ENCODE data around the gene TEX53. TPM values are rescaled to one million over a fixed set of nuclear protein-coding genes. Genes with fewer than 3 reads are reported as not detected.
A peak's percentile ranks its signal among the peaks of the same experiment; 100 is the strongest.

TEX53 gene
- total RNA-seq, 1 donor from 2014 or later: not detected

- intact Hi-C loops (cut with micrococcal nuclease): no loop called here
- ATAC-seq: peak; percentile 57
- DNase-seq: no peak
Measured at GRCh38 chr9:114681594-114682332, 24.2 kb upstream of the TEX53 start, which contains the start of gene TEX48. TEX48 (minus strand) TSS chr9:114682192; CDS start chr9:114671723, 10,469 bp downstream.

GRCh38 chr9:114680259-114681001 is 22.8 kb upstream of the TEX53 start:
- no peak for ATAC-seq
- intact Hi-C loops (cut with micrococcal nuclease): no loop called here
- no peak for DNase-seq

DNA sequence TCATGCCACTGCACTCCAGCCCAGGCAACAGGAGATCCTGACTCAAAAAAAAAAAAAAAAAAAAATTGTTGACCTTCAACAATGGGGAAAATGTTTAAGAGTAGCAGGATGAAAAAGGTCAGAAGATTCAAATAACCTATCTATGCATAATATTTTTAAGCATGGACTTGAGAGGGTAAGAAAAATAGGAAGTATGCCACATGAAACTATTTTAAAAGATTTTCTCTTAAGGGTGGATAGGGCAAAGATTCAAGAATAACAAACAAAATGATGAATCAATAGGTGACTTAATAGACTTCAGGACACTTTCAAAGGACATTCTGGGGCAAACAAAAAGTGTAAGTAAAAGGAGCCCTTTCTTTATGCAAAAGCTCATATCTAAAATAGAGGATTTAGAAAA is 21.2 kb upstream of the TEX53 start:
- DNase-seq (no peak), ATAC-seq (no peak)
- intact Hi-C loops (cut with micrococcal nuclease): no loop called here

DNA sequence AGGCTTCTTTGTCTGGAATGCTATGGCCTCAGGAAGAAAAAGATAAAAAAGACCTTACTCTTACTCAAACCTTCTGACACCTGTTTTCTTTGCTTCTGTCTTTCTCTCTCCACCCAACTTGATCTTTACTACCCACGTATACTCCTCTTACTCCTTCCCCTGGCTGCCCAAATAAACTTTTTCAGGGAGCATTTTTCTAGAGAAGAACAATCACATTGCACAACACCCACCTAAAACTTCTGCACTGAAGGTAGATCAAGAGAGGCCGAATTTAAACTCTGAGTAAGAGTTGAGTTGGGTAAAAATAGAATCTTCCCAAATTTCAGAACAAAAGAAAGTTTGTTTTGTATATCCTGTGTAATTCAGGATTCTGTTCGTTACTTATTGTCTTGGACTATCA is 20.5 kb upstream of the TEX53 start:
- DNase-seq (no peak), ATAC-seq (no peak)
- intact Hi-C loops (cut with micrococcal nuclease): no loop called here

DNA sequence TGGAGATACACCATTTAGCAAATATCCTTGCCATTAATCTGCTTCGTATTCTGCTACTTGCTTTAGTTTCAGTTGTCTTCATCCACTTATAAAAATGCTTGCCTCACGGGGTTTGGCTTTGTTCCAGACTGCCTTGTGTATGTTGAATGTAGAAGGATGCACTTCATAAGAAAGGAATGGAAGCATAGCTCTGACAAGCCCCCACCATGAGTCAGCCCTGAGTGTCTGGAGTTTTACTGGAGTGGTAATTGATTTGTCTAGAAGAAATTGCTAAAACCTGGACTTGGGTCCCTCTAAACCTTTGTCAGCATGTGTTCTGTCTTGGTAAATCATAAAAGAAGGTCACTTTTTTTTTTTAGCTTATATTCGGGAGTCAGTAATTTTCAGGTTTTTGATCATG is 19.8 kb upstream of the TEX53 start:
- intact Hi-C loops (cut with micrococcal nuclease): no loop called here
- no peak for ATAC-seq
- no peak for DNase-seq

- DNase-seq: no peak
- intact Hi-C loops (cut with micrococcal nuclease): no loop called here
- ATAC-seq: no peak
Measured at GRCh38 chr9:114676901-114677300, 19.3 kb upstream of the TEX53 start.

GRCh38 chr9:114674798-114675540 is 17.4 kb upstream of the TEX53 start:
- DNase-seq (no peak), ATAC-seq (no peak)
- intact Hi-C loops (cut with micrococcal nuclease): no loop called here

DNA sequence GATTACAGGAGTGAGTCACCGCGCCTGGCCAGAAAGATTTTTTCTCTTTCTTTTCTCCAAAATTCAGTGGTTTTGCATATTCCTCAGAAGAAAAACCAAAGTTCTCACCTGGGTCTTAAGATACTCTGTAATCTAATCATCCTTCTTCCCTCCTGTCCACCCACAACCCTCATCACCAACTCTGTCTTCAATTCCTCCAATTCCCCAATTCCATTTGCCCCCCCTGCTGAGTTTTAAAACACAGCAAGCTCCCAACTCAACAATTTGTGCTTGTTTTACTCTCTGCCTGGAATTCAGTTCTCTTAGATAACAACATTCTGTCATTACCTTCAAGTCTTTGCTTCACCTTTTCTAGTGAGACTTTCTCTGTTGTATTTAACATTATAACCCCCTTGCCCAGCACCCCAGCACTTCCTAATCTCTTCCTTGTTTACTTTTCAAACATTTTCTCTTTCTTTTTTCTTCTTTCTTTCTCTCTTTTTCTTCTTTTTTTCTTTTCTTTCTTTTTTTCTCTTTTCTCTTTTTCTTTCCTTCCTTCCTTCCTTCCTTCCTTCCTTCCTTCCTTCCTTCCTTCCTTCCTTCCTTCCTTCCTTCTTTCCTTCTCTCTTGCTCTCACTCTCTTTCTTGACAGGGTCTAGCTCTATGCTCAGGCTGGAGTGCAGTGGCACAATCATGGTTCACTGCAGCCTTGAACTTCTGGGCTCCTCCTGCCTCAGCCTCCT is 16.6 kb upstream of the TEX53 start:
- intact Hi-C loops (cut with micrococcal nuclease): no loop called here
- DNase-seq (no peak), ATAC-seq (no peak)

GRCh38 chr9:114671605-114672004 is 14.0 kb upstream of the TEX53 start:
- intact Hi-C loops (cut with micrococcal nuclease): no loop called here
- DNase-seq (no peak), ATAC-seq (no peak)

- no peak for DNase-seq
- no peak for ATAC-seq
- intact Hi-C loops (cut with micrococcal nuclease): no loop called here
Measured at GRCh38 chr9:114669961-114670360, 12.4 kb upstream of the TEX53 start.

DNA sequence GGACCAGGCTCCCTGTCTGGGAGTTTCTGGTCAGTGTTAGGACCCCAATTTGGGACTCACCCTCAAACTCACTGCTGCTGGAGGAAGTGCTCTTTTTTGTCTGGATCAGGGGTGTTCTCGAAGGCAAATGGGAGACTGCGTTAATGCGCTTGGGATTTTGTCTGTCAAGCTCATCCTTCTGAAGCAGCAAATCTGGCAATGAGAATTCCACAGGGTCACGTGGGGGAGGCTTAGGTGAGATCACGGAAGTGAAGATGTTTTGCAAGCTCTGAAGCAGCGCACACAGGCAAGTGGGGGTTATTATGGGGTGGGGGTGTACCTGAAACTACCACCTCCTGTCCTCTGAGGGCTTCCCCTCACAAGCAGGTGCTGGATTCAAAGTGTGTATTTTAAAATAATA is 10.5 kb upstream of the TEX53 start:
- ATAC-seq: no peak
- no peak for DNase-seq
- intact Hi-C loops (cut with micrococcal nuclease): no loop called here

DNA sequence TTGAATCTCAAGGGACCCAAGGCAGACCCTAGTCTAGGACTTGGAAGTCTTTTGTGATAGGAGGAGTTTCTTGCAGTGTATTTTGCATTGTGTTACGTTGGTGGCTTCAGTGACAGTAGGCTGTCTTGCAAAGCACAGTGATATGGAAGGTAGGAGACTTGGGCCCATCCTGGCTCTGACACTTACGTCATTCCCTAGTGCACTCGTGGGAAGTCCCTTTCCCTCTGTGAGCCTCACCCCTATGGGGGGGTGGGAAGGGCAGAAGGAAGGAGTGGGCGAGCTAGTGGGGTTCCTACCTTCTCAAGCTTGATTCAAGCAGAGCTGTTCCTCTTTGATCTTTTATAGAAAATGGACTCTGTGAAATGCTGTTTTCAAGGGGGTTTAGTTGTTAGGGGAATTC is 9.2 kb upstream of the TEX53 start:
- no peak for ATAC-seq

DNA sequence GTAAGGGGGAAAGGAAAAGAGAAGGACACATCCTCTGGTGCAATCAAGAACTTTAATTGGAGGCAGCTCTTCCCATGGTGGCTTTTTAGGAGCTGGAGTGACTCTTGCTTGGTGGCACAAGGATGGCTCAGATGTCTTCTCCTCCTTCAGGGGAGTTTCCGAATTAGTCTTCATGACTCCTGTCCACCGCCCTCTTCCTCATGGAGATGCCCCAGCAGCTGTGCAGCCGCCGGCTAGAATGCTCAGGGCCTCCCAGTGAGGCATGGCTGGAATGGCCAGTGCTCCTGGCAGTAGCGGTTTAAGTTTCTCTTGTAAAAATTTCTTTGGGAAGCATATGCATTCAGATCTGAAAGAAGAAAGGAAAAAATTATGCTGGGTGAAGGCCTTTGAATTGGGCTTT is 8.8 kb upstream of the TEX53 start:
- DNase-seq: no peak
- no peak for ATAC-seq
- intact Hi-C loops (cut with micrococcal nuclease): no loop called here

More for the DNA sequence above, 9.2 kb upstream of the TEX53 start:
- intact Hi-C loops (cut with micrococcal nuclease): no loop called here
- DNase-seq: no peak

GRCh38 chr9:114664181-114664580 is 6.6 kb upstream of the TEX53 start:
- DNase-seq (no peak), ATAC-seq (no peak)
- intact Hi-C loops (cut with micrococcal nuclease): loop anchor here (5.0 kb wide), 1 partner anchor 348 kb away; no protein-coding TSS in a partner anchor

- DNase-seq (no peak), ATAC-seq (peak; percentile 69)
- intact Hi-C loops (cut with micrococcal nuclease): loop anchor here (5.0 kb wide), 1 partner anchor 350 kb away; no protein-coding TSS in a partner anchor
Measured at GRCh38 chr9:114662081-114662989, 4.7 kb upstream of the TEX53 start.

DNA sequence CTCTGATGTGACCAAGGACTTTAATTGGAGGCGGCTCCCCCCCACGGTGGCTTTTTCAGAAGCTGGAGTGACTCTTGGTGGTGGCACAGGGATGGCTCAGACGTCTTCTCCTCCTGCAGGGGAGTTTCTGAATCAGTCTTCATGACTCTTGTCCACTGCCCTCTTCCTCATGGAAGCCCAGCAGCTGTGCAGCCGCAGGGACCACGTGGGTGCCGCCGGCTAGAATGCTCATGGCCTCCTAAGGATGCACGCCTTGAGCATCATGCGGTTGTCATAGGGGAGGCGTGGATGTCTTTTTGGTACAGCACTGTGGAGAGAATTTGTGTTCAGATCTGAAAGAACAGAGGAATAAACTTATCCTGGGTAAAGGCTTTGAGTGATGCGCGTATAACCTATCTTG is 1.3 kb downstream of the TEX53 start:
- intact Hi-C loops (cut with micrococcal nuclease): loop anchor here (10.0 kb wide), 2 partner anchors 222 to 252 kb away; no protein-coding TSS in a partner anchor
- DNase-seq (no peak), ATAC-seq (no peak)

DNA sequence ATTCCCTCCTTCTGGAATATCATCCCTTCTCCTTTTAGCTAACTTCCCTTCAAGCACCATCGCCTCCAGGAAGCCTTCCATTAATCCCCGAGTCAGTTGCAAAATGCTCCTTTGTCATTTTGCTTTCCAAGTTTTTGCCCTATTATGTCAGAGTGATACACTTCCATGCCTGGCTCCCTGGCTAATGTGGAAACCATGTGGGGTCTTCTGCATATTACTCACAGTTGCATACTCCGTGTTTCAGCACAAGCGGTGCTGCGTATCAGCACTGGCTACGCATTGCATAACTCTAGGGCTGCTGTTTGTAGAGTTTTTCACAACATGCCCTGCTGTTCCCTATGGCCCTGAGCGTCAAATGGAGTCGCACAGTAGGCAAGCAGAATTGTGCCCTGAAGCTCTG is 1.9 kb downstream of the TEX53 start:
- ATAC-seq (no peak), DNase-seq (no peak)
- intact Hi-C loops (cut with micrococcal nuclease): loop anchor here (10.0 kb wide), 2 partner anchors 221 to 251 kb away; no protein-coding TSS in a partner anchor

DNA sequence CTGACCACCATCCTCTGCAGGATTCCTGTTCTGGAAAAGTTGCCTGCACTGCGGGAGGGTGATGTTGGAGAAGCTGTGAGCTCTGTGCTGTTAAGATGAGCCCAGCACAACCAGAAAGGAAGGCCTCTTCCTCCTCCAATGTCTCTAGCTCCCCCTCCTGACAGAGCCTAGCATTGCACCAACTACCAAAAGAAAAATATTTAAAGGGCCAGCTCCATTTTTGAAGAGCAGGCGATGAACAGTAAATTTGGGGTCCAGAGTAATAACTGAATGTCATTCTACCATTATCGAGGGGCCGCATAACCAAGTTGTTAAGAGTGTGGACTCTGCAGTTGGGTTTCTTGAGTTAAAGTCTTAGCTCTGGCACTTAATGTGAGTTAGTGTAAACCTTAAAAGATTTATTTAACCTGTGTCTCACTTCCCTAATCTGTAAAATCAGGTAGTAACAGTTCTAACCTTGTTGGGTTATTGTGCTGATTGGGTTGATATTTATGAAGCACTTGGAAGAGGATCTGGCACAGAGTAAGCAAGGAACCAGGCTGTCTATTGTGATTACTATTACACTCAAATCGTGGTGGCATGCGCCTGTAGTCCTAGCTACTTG is 3.9 kb downstream of the TEX53 start:
- intact Hi-C loops (cut with micrococcal nuclease): loop anchor here (10.0 kb wide), 2 partner anchors 219 to 249 kb away; no protein-coding TSS in a partner anchor
- ATAC-seq: peak; percentile 65
- DNase-seq: no peak

All from left ventricle myocardium superior (tissue), 1 donor.